Colonic mucosa (tissue), 4 donors: Measurements from ENCODE around the gene NEMP2. TPM values are rescaled to one million over a fixed set of nuclear protein-coding genes. Genes with fewer than 3 reads are reported as not detected.

Experiments
- DNase-seq: peaks from one replicate; pipeline ENCODE4 v3.0.0-alpha.2; 2020
- H3K27ac ChIP-seq: fragments of 200-600 bp; one replicate; pipeline ENCODE4 v1.8.0; 2021
- H3K27me3 ChIP-seq: fragments of 200-600 bp; one replicate; pipeline ENCODE4 v1.8.0; 2021
- H3K36me3 ChIP-seq: fragments of 200-600 bp; one replicate; pipeline ENCODE4 v1.8.0; 2021
- H3K4me1 ChIP-seq: fragments of 200-600 bp; one replicate; pipeline ENCODE4 v1.8.0; 2021; ENCODE audit warnings: mild to moderate bottlenecking
- H3K4me3 ChIP-seq: fragments of 200-600 bp; one replicate; pipeline ENCODE4 v1.8.0; 2021
- H3K9ac ChIP-seq, 2 donors: one replicate each; pipeline ENCODE4 v1.7.0; 2013; ENCODE audit warnings: control low read depth in 2 of 2, low read depth in 2 of 2, low read length in 2 of 2
- H3K9me3 ChIP-seq: fragments of 200-600 bp; one replicate; pipeline ENCODE4 v1.8.0; 2021
- intact Hi-C: fragments of 100-400 bp; cut with DNase I; formaldehyde crosslinking; loops from one replicate; pipeline ENCODE4 v1.14.1; 2022
- total RNA-seq, 2 donors: library from RNA; stranded (reverse); fragmentation: NEBNext Ultra II Directional in 1 of 2; extraction: Animal tissue kit (Norgen Biotek cat#: 25700) in 1 of 2; gene quantifications; one replicate each; pipeline ENCODE4 v1.2.1, GENCODE V29; 2021
- TF ChIP-seq, protein P1 (sequence below): fragments of 200-600 bp; IDR thresholded peaks from one replicate; pipeline ENCODE4 v1.8.0; 2022; ENCODE audit warnings: antibody characterized with exemption, mild to moderate bottlenecking
- donor health status: healthy.
- donor health status: DM: no; HTN: no; CAD: no.
- donor health status: DM: no; HTN: no; CAD: no.

Gene NEMP2
- total RNA-seq, 2 donors from 2014 or later: 3.6 to 5.1 TPM

DNA sequence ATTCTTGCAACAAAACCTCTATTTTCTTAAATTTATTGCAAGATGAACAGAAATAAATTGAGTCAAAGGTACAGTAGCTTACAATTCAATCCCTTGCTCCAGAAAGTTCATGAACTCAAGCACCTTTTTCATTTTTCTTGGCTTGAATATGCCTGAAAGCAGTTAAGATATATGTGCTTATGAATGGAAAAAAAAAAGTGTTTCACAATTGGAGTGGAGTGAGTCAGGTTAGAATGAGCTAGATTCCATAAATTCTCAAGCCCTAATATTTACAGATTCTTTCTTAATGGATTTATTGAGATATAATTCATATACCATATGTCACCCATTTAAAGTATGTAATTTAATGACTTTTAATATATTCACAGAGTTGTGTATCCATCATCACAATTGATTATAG lies 39.6 kb upstream of the NEMP2 start:
- Histone ChIP-seq H3K27ac (no peak overlapping the region), H3K36me3 (no peaks in the 10 kb centered on the region)
- TF ChIP-seq, protein P1, sequence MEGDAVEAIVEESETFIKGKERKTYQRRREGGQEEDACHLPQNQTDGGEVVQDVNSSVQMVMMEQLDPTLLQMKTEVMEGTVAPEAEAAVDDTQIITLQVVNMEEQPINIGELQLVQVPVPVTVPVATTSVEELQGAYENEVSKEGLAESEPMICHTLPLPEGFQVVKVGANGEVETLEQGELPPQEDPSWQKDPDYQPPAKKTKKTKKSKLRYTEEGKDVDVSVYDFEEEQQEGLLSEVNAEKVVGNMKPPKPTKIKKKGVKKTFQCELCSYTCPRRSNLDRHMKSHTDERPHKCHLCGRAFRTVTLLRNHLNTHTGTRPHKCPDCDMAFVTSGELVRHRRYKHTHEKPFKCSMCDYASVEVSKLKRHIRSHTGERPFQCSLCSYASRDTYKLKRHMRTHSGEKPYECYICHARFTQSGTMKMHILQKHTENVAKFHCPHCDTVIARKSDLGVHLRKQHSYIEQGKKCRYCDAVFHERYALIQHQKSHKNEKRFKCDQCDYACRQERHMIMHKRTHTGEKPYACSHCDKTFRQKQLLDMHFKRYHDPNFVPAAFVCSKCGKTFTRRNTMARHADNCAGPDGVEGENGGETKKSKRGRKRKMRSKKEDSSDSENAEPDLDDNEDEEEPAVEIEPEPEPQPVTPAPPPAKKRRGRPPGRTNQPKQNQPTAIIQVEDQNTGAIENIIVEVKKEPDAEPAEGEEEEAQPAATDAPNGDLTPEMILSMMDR: no peak

DNA sequence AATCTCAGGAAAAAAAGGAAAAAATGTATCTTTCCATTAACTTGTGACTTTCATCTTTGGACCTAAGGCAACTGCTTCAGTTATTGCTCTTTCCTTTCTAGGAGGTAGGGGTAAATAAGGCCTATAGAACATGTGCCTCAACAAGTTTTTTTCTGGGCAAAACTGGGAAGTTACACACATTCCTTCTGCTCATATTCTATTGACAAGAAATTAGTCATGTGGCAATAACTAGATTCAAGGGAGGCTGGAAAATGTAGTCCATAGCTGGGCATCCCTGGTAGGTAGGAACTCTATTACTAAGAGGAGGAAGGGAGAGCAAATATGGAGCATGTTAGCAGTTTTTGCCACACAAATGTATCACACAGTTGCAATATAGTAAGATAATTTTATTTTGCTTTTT lies 37.7 kb upstream of the NEMP2 start:
- no peak overlapping the region for H3K4me3 ChIP-seq
- H3K9ac ChIP-seq: no peak overlapping the region
- no peak overlapping the region for H3K27ac ChIP-seq
- DNase-seq: no peak
- H3K9me3 ChIP-seq: no peaks in the 10 kb centered on the region
- no peaks in the 10 kb centered on the region for H3K27me3 ChIP-seq
- intact Hi-C loops: no loop called here
- no peaks in the 10 kb centered on the region for H3K36me3 ChIP-seq
- TF ChIP-seq, protein P1: no peak
- no peaks in the 10 kb centered on the region for H3K4me1 ChIP-seq

More for the DNA sequence above, 39.6 kb upstream of the NEMP2 start:
- DNase-seq: no peak
- Histone ChIP-seq H3K9me3 (no peaks in the 10 kb centered on the region), H3K27me3 (no peaks in the 10 kb centered on the region), H3K9ac (no peak overlapping the region), H3K4me3 (no peak overlapping the region), H3K4me1 (peaks cover 7% of the 10 kb centered on the region)
- intact Hi-C loops: no loop called here

DNA sequence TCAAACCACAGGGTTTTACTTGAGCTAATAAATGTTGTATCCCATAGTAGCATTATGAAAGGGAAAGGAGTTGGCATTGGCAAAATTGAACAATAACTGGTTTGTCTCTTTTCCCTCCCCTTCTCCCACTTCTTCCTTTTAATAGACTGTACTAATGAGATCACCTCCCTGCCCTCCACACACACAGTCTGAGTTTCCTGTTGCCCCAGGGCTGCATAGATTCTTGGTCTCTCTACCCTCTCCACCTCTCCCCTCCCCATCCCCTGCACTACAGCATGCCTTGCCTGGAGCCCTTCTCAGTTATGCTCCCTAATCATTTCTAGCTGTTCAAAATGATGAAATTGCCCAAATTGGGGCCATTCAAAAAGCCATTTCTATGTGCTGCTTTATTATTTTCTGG lies 37.2 kb upstream of the NEMP2 start:
- intact Hi-C loops: no loop called here
- TF ChIP-seq, protein P1: no peak
- no peak overlapping the region for H3K4me3 ChIP-seq
- no peaks in the 10 kb centered on the region for H3K4me1 ChIP-seq
- H3K27me3 ChIP-seq: no peaks in the 10 kb centered on the region
- H3K9ac ChIP-seq: no peak overlapping the region
- no peak overlapping the region for H3K27ac ChIP-seq
- no peak for DNase-seq
- H3K36me3 ChIP-seq: no peaks in the 10 kb centered on the region
- H3K9me3 ChIP-seq: no peaks in the 10 kb centered on the region

DNA sequence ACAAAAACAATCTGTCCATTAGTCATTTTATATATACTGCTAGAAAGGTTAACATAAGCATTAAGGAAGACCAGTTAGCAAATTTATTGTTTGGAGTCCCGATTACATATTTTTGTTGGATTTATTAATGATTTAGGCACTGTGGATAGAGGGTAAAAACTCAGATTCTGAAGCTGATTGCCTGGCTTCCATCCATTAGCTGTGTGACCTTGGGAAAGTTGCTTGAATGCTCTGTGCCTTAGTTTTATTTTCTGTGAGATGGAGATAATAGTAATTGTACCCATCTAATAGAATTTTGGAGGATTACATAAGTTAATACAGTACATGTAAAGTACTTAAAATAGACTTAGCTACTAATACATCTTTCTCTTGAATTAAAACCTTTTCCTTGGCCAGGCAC lies 36.3 kb upstream of the NEMP2 start:
- intact Hi-C loops: no loop called here
- Histone ChIP-seq H3K9ac (no peak overlapping the region), H3K9me3 (no peaks in the 10 kb centered on the region), H3K27ac (no peak overlapping the region), H3K4me3 (no peak overlapping the region), H3K36me3 (no peaks in the 10 kb centered on the region), H3K4me1 (no peaks in the 10 kb centered on the region), H3K27me3 (no peaks in the 10 kb centered on the region)
- no peak for DNase-seq
- TF ChIP-seq, protein P1: no peak

DNA sequence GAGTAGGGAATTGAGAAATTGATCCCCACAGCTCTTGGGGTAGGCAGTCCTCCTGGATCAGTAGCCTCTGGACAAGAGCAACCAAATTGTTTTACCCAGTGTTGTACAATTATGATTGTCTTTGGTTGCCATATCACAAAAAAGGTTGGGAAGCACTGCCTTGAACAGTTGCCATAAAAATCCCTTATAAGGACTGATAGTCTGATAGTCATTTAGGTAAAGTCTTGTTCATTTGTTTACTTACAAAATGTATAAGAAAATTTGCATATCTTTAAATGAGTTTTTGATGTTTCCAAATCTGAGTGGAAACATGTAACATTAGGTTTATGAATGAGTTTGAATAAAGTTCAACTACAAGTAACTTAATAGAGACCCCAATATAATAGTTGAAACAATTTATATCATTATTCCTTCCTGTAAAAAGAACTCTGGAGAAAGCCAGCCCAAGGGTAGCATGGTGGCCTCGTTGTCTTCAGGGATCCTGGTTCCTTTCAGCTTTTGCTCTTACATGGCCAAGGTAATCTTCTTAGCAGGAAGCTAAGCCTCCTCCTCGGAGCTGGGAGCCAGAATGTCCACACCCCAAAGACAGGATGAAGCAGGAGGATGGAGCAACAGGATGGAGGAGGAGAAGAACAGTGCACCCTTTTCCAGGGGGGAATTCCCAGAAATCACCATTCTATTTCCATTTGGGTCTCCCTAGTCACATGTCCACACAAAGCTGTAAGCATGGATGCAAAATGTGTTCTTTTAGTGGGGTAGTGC lies 35.7 kb upstream of the NEMP2 start:
- TF ChIP-seq, protein P1: no peak
- no peak for DNase-seq
- Histone ChIP-seq H3K4me3 (no peak overlapping the region), H3K27ac (no peak overlapping the region), H3K27me3 (no peaks in the 10 kb centered on the region), H3K4me1 (no peaks in the 10 kb centered on the region), H3K36me3 (no peaks in the 10 kb centered on the region), H3K9ac (no peak overlapping the region), H3K9me3 (no peaks in the 10 kb centered on the region)
- intact Hi-C loops: no loop called here
